IMR-90 (cell line): ENCODE measurements around the gene DHFR.

Source experiments
- CEBPB ChIP-seq: IDR thresholded peaks from 2 replicates; pipeline ENCODE4 v1.6.1; 2012; ENCODE audit warnings: low read depth, low read length, improper control_type of control experiment
- CHD1 ChIP-seq: IDR thresholded peaks from 2 replicates; pipeline ENCODE4 v1.6.1; 2012; ENCODE audit warnings: low read depth, low read length, improper control_type of control experiment
- CTCF ChIP-seq: conservative IDR thresholded peaks from 2 replicates; pipeline ENCODE4 v1.5.1; 2012; ENCODE audit warnings: mild to moderate bottlenecking, low read depth, low read length, improper control_type of control experiment
- FOS ChIP-seq: fragments of 150-350 bp; IDR thresholded peaks from 2 replicates; pipeline ENCODE4 v1.6.1; 2016; ENCODE audit warnings: low read depth, low read length
- MAFK ChIP-seq: IDR thresholded peaks from 2 replicates; pipeline ENCODE4 v1.6.1; 2012; ENCODE audit warnings: low read depth, low read length, improper control_type of control experiment
- POLR2A ChIP-seq: IDR thresholded peaks from 2 replicates; pipeline ENCODE4 v1.6.1; 2012; ENCODE audit warnings: mild to moderate bottlenecking, low read depth, low read length
- RAD21 ChIP-seq: IDR thresholded peaks from 2 replicates; pipeline ENCODE4 v1.6.1; 2012; ENCODE audit warnings: low read length, improper control_type of control experiment
- RCOR1 ChIP-seq: IDR thresholded peaks from 2 replicates; pipeline ENCODE4 v1.6.1; 2012; ENCODE audit warnings: mild to moderate bottlenecking, low read length, improper control_type of control experiment; ENCODE audit not compliant: insufficient replicate concordance
- SMC3 ChIP-seq: fragments of 150-350 bp; IDR thresholded peaks from 2 replicates; pipeline ENCODE4 v1.6.1; 2016; ENCODE audit warnings: low read depth, mild to moderate bottlenecking, antibody characterized with exemption, low read length, moderate library complexity

GRCh38 chr5:80590766-80591165 is 64.0 kb downstream of the DHFR start:
- no peak for TF ChIP-seq POLR2A
- no peak for TF ChIP-seq MAFK
- TF ChIP-seq CTCF = no peak
- TF ChIP-seq CHD1 = no peak
- no peak for TF ChIP-seq RCOR1
- TF ChIP-seq CEBPB = no peak
- no peak for TF ChIP-seq FOS
- TF ChIP-seq SMC3 = no peak
- TF ChIP-seq RAD21 = no peak
